ENCODE measurements around the gene RCAN3. TPM values are rescaled to one million over a fixed set of nuclear protein-coding genes. Genes with fewer than 3 reads are reported as not detected.
A peak's percentile ranks its signal among the peaks of the same experiment; 100 is the strongest.

RCAN3 gene
- total RNA-seq, 4 donors from 2014 or later, result 6.0 to 22.8 (median 10.8) TPM

- Histone ChIP-seq H3K9me3 (no peaks in the 10 kb centered on the region), H3K27ac (no peak overlapping the region), H3K4me1 (no peaks in the 10 kb centered on the region), H3K4me3 (no peak overlapping the region), H3K36me3 (no peaks in the 10 kb centered on the region), H3K27me3 (no peaks in the 10 kb centered on the region)
- WGBS, 2 donors, result 74 to 77% methylated on average over 4 of the region's 4 CpGs
- TF ChIP-seq EP300 (IDR thresholded peaks at IDR 0.05) (no peak), CTCF (IDR thresholded peaks at IDR 0.05) (no peak), POLR2A (IDR thresholded peaks at IDR 0.05) (no peak)
- DNase-seq (ENCODE audit: low spot score in 2 of 2), result no peak
Observed at GRCh38 chr1:24477309-24477708, 25.3 kb upstream of the RCAN3 start.

- WGBS, 2 donors, result 26 to 52% methylated on average over 2 of the region's 2 CpGs
- H3K27ac ChIP-seq, result peak overlapping the region in 1 of 4 donors; percentile 38
- no peaks in the 10 kb centered on the region for H3K27me3 ChIP-seq
- DNase-seq (ENCODE audit: low spot score in 2 of 2), result peak in 1 of 2 donors; percentile 7
- no peaks in the 10 kb centered on the region for H3K9me3 ChIP-seq
- TF ChIP-seq CTCF (IDR thresholded peaks at IDR 0.05), result no peak
- H3K4me1 ChIP-seq, result no peaks in the 10 kb centered on the region
- no peaks in the 10 kb centered on the region for H3K36me3 ChIP-seq
- no peak overlapping the region for H3K4me3 ChIP-seq
Observed at GRCh38 chr1:24481101-24481500, 21.5 kb upstream of the RCAN3 start.

GRCh38 chr1:24481843-24482610 lies 20.6 kb upstream of the RCAN3 start:
- Histone ChIP-seq H3K36me3 (no peaks in the 10 kb centered on the region), H3K27me3 (no peaks in the 10 kb centered on the region), H3K4me3 (no peak overlapping the region), H3K27ac (peak overlapping the region in 1 of 4 donors; percentile 38), H3K9me3 (no peaks in the 10 kb centered on the region), H3K4me1 (no peaks in the 10 kb centered on the region)
- no peak for DNase-seq (ENCODE audit: low spot score in 2 of 2)
- 84 to 88% methylated on average over 16 of the region's 16 CpGs for WGBS, 2 donors
- TF ChIP-seq CTCF (IDR thresholded peaks at IDR 0.05) (no peak), POLR2A (IDR thresholded peaks at IDR 0.05) (no peak), EP300 (IDR thresholded peaks at IDR 0.05) (no peak)

- whole genome bisulfite sequencing, 2 donors, result 89 to 95% methylated on average over 5 of the region's 5 CpGs
- H3K4me1 ChIP-seq, result no peaks in the 10 kb centered on the region
- TF ChIP-seq POLR2A (IDR thresholded peaks at IDR 0.05), result no peak
- no peak for TF ChIP-seq EP300 (IDR thresholded peaks at IDR 0.05)
- TF ChIP-seq CTCF (IDR thresholded peaks at IDR 0.05), result no peak
Observed at GRCh38 chr1:24483441-24483840, 19.2 kb upstream of the RCAN3 start.

GRCh38 chr1:24484199-24484598 lies 18.4 kb upstream of the RCAN3 start:
- Histone ChIP-seq H3K36me3 (no peaks in the 10 kb centered on the region), H3K27ac (no peak overlapping the region), H3K27me3 (no peaks in the 10 kb centered on the region), H3K9me3 (no peaks in the 10 kb centered on the region), H3K4me1 (no peaks in the 10 kb centered on the region), H3K4me3 (no peak overlapping the region)
- DNase-seq (ENCODE audit: low spot score in 2 of 2), result no peak
- WGBS, 2 donors, result 59 to 73% methylated on average over 4 of the region's 4 CpGs
- no peak for TF ChIP-seq CTCF (IDR thresholded peaks at IDR 0.05)
- no peak for TF ChIP-seq EP300 (IDR thresholded peaks at IDR 0.05)
- no peak for TF ChIP-seq POLR2A (IDR thresholded peaks at IDR 0.05)

More at GRCh38 chr1:24483441-24483840, 19.2 kb upstream of the RCAN3 start:
- no peaks in the 10 kb centered on the region for H3K36me3 ChIP-seq
- no peaks in the 10 kb centered on the region for H3K27me3 ChIP-seq
- no peaks in the 10 kb centered on the region for H3K9me3 ChIP-seq
- no peak overlapping the region for H3K27ac ChIP-seq
- no peak overlapping the region for H3K4me3 ChIP-seq
- DNase-seq (ENCODE audit: low spot score in 2 of 2), result no peak

Measured in tibial nerve (tissue), 4 donors.